Measurements from ENCODE around the gene HP.
"Not testable (repeated sequence)": the region's sequence is repeated elsewhere in the genome, so short reads cannot be mapped to it uniquely, and the experiment has no call there.

- TF ChIP-seq CTCF, POLR2A (IDR thresholded peaks at IDR 0.05): not testable (repeated sequence)
Observed at GRCh38 chr16:72059060-72059459, 4.8 kb downstream of the HP start.
